ENCODE results near the gene HSPH1. TPM values are rescaled to one million over a fixed set of nuclear protein-coding genes. Genes with fewer than 3 reads are reported as not detected.

HSPH1 gene
- polyA plus RNA-seq, 1 donor from 2014 or later: 112 TPM

DNA sequence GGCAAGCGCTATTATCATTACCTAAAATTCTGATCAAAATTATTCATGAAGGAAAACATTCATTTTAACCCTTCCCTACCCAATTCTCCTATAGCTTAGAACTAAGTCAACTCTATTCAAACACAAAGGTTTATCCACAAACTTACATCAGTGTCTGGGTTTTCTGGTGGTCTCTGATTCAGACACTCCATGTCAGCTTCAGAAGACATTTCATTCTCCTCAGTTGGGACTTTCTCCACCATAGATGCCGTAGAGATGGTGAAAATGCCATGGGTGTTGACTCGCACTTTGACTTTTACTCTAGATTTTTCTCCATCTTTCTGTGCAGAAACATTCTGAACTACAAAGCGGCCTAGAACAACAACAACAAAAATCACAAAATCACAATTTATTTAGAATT is 16.3 kb downstream of the HSPH1 start:
- Histone ChIP-seq H3K9me2 (ENCODE audit: insufficient read depth, low read length) (no peaks in the 10 kb centered on the region), H3K9me3 (ENCODE audit: low read length) (no peaks in the 10 kb centered on the region), H3K4me3 (ENCODE audit: low read length) (no peak overlapping the region), H3K4me2 (ENCODE audit: low read length) (no peak overlapping the region), H2AFZ (ENCODE audit: low read depth, low read length) (no peak overlapping the region), H3F3A (ENCODE audit: insufficient read depth, low read length, poor library complexity, severe bottlenecking) (no peaks in the 10 kb centered on the region), H3K27me3 (ENCODE audit: insufficient read depth, low read depth, low read length) (no peaks in the 10 kb centered on the region), H4K20me1 (ENCODE audit: insufficient read depth) (no peaks in the 10 kb centered on the region), H3K27ac (ENCODE audit: low read length) (no peak overlapping the region), H3K36me3 (ENCODE audit: insufficient read depth, low read length) (peaks cover 6% of the 10 kb centered on the region), H3K9ac (ENCODE audit: low read length) (no peak overlapping the region), H3K79me2 (replicated peaks; ENCODE audit: insufficient read depth, low read length) (no peaks in the 10 kb centered on the region)
- TF ChIP-seq, protein P1, sequence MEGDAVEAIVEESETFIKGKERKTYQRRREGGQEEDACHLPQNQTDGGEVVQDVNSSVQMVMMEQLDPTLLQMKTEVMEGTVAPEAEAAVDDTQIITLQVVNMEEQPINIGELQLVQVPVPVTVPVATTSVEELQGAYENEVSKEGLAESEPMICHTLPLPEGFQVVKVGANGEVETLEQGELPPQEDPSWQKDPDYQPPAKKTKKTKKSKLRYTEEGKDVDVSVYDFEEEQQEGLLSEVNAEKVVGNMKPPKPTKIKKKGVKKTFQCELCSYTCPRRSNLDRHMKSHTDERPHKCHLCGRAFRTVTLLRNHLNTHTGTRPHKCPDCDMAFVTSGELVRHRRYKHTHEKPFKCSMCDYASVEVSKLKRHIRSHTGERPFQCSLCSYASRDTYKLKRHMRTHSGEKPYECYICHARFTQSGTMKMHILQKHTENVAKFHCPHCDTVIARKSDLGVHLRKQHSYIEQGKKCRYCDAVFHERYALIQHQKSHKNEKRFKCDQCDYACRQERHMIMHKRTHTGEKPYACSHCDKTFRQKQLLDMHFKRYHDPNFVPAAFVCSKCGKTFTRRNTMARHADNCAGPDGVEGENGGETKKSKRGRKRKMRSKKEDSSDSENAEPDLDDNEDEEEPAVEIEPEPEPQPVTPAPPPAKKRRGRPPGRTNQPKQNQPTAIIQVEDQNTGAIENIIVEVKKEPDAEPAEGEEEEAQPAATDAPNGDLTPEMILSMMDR (IDR thresholded peaks at IDR 0.05; ENCODE audit: poor library complexity, severe bottlenecking): no peak
- no peak for TF ChIP-seq MXI1 (conservative IDR thresholded peaks at IDR 0.05; ENCODE audit: poor library complexity, severe bottlenecking)
- TF ChIP-seq EZH2 (IDR thresholded peaks at IDR 0.05; ENCODE audit: borderline replicate concordance, insufficient read depth, low read length, poor library complexity, severe bottlenecking): no peak
- TF ChIP-seq POLR2AphosphoS5 (IDR thresholded peaks at IDR 0.05): no peak
- no peak for TF ChIP-seq SMC3 (conservative IDR thresholded peaks at IDR 0.05; ENCODE audit: poor library complexity)
- no peak for TF ChIP-seq TAF1 (IDR thresholded peaks at IDR 0.05; ENCODE audit: low read depth)
- TF ChIP-seq, protein P2, sequence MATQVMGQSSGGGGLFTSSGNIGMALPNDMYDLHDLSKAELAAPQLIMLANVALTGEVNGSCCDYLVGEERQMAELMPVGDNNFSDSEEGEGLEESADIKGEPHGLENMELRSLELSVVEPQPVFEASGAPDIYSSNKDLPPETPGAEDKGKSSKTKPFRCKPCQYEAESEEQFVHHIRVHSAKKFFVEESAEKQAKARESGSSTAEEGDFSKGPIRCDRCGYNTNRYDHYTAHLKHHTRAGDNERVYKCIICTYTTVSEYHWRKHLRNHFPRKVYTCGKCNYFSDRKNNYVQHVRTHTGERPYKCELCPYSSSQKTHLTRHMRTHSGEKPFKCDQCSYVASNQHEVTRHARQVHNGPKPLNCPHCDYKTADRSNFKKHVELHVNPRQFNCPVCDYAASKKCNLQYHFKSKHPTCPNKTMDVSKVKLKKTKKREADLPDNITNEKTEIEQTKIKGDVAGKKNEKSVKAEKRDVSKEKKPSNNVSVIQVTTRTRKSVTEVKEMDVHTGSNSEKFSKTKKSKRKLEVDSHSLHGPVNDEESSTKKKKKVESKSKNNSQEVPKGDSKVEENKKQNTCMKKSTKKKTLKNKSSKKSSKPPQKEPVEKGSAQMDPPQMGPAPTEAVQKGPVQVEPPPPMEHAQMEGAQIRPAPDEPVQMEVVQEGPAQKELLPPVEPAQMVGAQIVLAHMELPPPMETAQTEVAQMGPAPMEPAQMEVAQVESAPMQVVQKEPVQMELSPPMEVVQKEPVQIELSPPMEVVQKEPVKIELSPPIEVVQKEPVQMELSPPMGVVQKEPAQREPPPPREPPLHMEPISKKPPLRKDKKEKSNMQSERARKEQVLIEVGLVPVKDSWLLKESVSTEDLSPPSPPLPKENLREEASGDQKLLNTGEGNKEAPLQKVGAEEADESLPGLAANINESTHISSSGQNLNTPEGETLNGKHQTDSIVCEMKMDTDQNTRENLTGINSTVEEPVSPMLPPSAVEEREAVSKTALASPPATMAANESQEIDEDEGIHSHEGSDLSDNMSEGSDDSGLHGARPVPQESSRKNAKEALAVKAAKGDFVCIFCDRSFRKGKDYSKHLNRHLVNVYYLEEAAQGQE (IDR thresholded peaks at IDR 0.05; ENCODE audit: borderline replicate concordance): no peak
- TF ChIP-seq EP300 (conservative IDR thresholded peaks at IDR 0.05; ENCODE audit: poor library complexity, severe bottlenecking): no peak
- no peak for TF ChIP-seq RAD21 (conservative IDR thresholded peaks at IDR 0.05)

DNA sequence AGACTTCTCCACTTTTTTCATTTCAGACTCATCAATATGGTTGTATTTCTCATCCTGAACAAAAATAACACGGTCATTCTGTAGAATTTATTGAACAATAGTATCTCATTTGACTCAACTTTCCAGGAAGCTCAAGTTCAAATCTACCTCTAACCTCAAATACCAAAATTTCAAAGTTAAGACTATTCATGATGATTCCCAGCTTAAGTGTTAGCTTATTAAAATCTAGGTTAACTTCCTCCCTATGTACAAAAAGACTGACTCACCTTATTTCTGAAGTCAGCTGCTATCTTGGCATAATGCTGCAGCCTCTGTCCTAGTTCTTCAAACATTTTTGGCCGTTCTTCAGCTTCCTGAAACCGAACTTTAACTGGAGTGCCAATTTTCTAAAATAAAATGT is 23.2 kb downstream of the HSPH1 start:
- Histone ChIP-seq H3K9ac (ENCODE audit: low read length) (no peak overlapping the region), H3F3A (ENCODE audit: insufficient read depth, low read length, poor library complexity, severe bottlenecking) (no peaks in the 10 kb centered on the region), H3K4me2 (ENCODE audit: low read length) (no peak overlapping the region), H3K9me3 (ENCODE audit: low read length) (no peaks in the 10 kb centered on the region), H3K27me3 (ENCODE audit: insufficient read depth, low read depth, low read length) (no peaks in the 10 kb centered on the region), H3K36me3 (ENCODE audit: insufficient read depth, low read length) (peaks cover 4% of the 10 kb centered on the region), H2AFZ (ENCODE audit: low read depth, low read length) (no peak overlapping the region), H3K27ac (ENCODE audit: low read length) (no peak overlapping the region), H3K9me2 (ENCODE audit: insufficient read depth, low read length) (no peaks in the 10 kb centered on the region), H3K79me2 (replicated peaks; ENCODE audit: insufficient read depth, low read length) (no peaks in the 10 kb centered on the region), H3K4me3 (ENCODE audit: low read length) (no peak overlapping the region), H4K20me1 (ENCODE audit: insufficient read depth) (no peaks in the 10 kb centered on the region)
- TF ChIP-seq, protein P2 (IDR thresholded peaks at IDR 0.05; ENCODE audit: borderline replicate concordance): no peak
- TF ChIP-seq EZH2 (IDR thresholded peaks at IDR 0.05; ENCODE audit: borderline replicate concordance, insufficient read depth, low read length, poor library complexity, severe bottlenecking): no peak
- TF ChIP-seq RAD21 (conservative IDR thresholded peaks at IDR 0.05): no peak
- TF ChIP-seq, protein P1 (IDR thresholded peaks at IDR 0.05; ENCODE audit: poor library complexity, severe bottlenecking): no peak
- no peak for TF ChIP-seq EP300 (conservative IDR thresholded peaks at IDR 0.05; ENCODE audit: poor library complexity, severe bottlenecking)
- TF ChIP-seq SMC3 (conservative IDR thresholded peaks at IDR 0.05; ENCODE audit: poor library complexity): no peak
- no peak for TF ChIP-seq MXI1 (conservative IDR thresholded peaks at IDR 0.05; ENCODE audit: poor library complexity, severe bottlenecking)
- TF ChIP-seq TAF1 (IDR thresholded peaks at IDR 0.05; ENCODE audit: low read depth): no peak
- no peak for TF ChIP-seq POLR2AphosphoS5 (IDR thresholded peaks at IDR 0.05)

All from neural cell (in vitro differentiated cells).